ENCODE data around the gene AVL9. TPM values are rescaled to one million over a fixed set of nuclear protein-coding genes. Genes with fewer than 3 reads are reported as not detected.

Gene AVL9
- total RNA-seq, 2 donors from 2014 or later, result 21.9 to 27.8 TPM

- no peaks in the 10 kb centered on the region for H3K36me3 ChIP-seq
- no peaks in the 10 kb centered on the region for H3K4me1 ChIP-seq (replicated peaks)
- intact Hi-C loops (cut with DNase I), result no loop called here
- no peak overlapping the region for H3K4me3 ChIP-seq
- 80% methylated on average over 5 of the region's 5 CpGs for WGBS
- no peak for DNase-seq (ENCODE audit: low spot score)
- no peaks in the 10 kb centered on the region for H3K9me3 ChIP-seq
- H3K27me3 ChIP-seq (replicated peaks; ENCODE audit: insufficient read depth), result no peaks in the 10 kb centered on the region
- no peak for TF ChIP-seq CTCF (IDR thresholded peaks at IDR 0.05)
- TF ChIP-seq POLR2AphosphoS5 (IDR thresholded peaks at IDR 0.05), result no peak
- no peak for TF ChIP-seq POLR2A (IDR thresholded peaks at IDR 0.05)
- H3K27ac ChIP-seq, result no peak overlapping the region
Measured at GRCh38 chr7:32470871-32471270, 24.4 kb upstream of the AVL9 start.

DNA sequence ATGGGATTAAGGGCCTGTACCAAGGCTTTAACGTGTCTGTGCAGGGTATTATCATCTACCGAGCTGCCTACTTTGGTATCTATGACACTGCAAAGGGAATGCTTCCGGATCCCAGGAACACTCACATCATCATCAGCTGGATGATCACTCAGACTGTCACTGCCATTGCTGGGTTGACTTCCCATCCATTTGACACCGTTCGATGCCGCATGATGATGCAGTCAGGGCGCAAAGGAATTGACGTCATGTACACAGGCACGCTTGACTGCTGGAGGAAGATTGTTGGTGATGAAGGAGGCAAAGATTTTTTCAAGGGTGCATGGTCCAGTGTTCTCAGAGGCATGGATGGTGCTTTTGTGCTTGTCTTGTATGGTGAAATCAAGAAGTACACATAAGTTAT lies 23.3 kb upstream of the AVL9 start:
- H3K9me3 ChIP-seq, result no peaks in the 10 kb centered on the region
- intact Hi-C loops (cut with DNase I), result no loop called here
- no peaks in the 10 kb centered on the region for H3K27me3 ChIP-seq (replicated peaks; ENCODE audit: insufficient read depth)
- WGBS, result 92% methylated on average over 9 of the region's 9 CpGs
- H3K4me1 ChIP-seq (replicated peaks), result no peaks in the 10 kb centered on the region
- TF ChIP-seq CTCF (IDR thresholded peaks at IDR 0.05), result no peak
- H3K4me3 ChIP-seq, result no peak overlapping the region
- no peaks in the 10 kb centered on the region for H3K36me3 ChIP-seq
- H3K27ac ChIP-seq, result no peak overlapping the region
- no peak for DNase-seq (ENCODE audit: low spot score)

DNA sequence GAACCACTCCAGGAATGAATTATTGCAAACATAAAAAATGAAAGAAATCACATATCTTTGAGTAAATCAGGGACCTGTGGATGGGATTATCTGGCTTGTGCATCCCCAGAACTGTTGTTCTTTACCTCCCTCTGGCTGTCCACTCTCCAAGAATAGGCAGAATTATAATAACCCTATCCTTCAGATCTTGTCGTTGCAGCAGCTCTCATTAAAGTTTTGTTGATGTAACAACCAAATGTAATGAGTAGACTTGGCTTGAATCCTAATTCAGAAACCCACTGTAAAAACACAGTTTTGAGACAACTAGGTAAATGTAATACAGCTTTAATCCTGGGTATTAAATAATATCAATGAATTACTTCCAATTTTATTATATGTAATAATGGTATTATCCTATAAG lies 21.3 kb upstream of the AVL9 start:
- intact Hi-C loops (cut with DNase I), result no loop called here
- no peaks in the 10 kb centered on the region for H3K27me3 ChIP-seq (replicated peaks; ENCODE audit: insufficient read depth)
- no peaks in the 10 kb centered on the region for H3K4me1 ChIP-seq (replicated peaks)
- TF ChIP-seq CTCF (IDR thresholded peaks at IDR 0.05) (no peak), POLR2AphosphoS5 (IDR thresholded peaks at IDR 0.05) (no peak), POLR2A (IDR thresholded peaks at IDR 0.05) (no peak)
- H3K9me3 ChIP-seq, result no peaks in the 10 kb centered on the region
- H3K4me3 ChIP-seq, result no peak overlapping the region
- 31% methylated on average over 1 of the region's 1 CpG for WGBS
- H3K27ac ChIP-seq, result no peak overlapping the region
- DNase-seq (ENCODE audit: low spot score), result no peak
- no peaks in the 10 kb centered on the region for H3K36me3 ChIP-seq

GRCh38 chr7:32476816-32477648 lies 18.3 kb upstream of the AVL9 start:
- Histone ChIP-seq H3K9me3 (no peaks in the 10 kb centered on the region), H3K4me3 (no peak overlapping the region), H3K27me3 (replicated peaks; ENCODE audit: insufficient read depth) (no peaks in the 10 kb centered on the region), H3K27ac (no peak overlapping the region), H3K4me1 (replicated peaks) (no peaks in the 10 kb centered on the region), H3K36me3 (no peaks in the 10 kb centered on the region)
- intact Hi-C loops (cut with DNase I), result no loop called here
- no peak for DNase-seq (ENCODE audit: low spot score)
- 61% methylated on average over 3 of the region's 3 CpGs for WGBS
- TF ChIP-seq CTCF (IDR thresholded peaks at IDR 0.05) (no peak), POLR2AphosphoS5 (IDR thresholded peaks at IDR 0.05) (no peak), POLR2A (IDR thresholded peaks at IDR 0.05) (no peak)

GRCh38 chr7:32477649-32477980 lies 17.7 kb upstream of the AVL9 start:
- intact Hi-C loops (cut with DNase I), result no loop called here
- Histone ChIP-seq H3K9me3 (no peaks in the 10 kb centered on the region), H3K27me3 (replicated peaks; ENCODE audit: insufficient read depth) (no peaks in the 10 kb centered on the region), H3K4me3 (no peak overlapping the region), H3K36me3 (no peaks in the 10 kb centered on the region), H3K27ac (no peak overlapping the region), H3K4me1 (replicated peaks) (no peaks in the 10 kb centered on the region)
- WGBS, result 95% methylated on average over 1 of the region's 1 CpG
- TF ChIP-seq POLR2A (IDR thresholded peaks at IDR 0.05) (no peak), CTCF (IDR thresholded peaks at IDR 0.05) (no peak), POLR2AphosphoS5 (IDR thresholded peaks at IDR 0.05) (no peak)
- no peak for DNase-seq (ENCODE audit: low spot score)
